NCI-H774 (cell line): Measurements from ENCODE around the gene SYNCRIP.
"Not testable (repeated sequence)": the region's sequence is repeated elsewhere in the genome, so short reads cannot be mapped to it uniquely, and the experiment has no call there.

Experiments
- DNase-seq: peaks from one replicate; lab custom pipeline; 2025; lab: John Stamatoyannopoulos, UW

SYNCRIP gene

GRCh38 chr6:85593438-85594196 is 49.1 kb downstream of the SYNCRIP start, which contains the start of gene SNX14:
SNX14 (minus strand) TSS chr6:85593858; CDS start chr6:85593718, 140 bp downstream.
- DNase-seq, result peak; percentile 98

GRCh38 chr6:85592033-85592432 is 50.7 kb downstream of the SYNCRIP start:
- no peak for DNase-seq

- DNase-seq, result no peak
Observed at GRCh38 chr6:85591207-85591606, 51.5 kb downstream of the SYNCRIP start.

GRCh38 chr6:85585741-85586140 is 56.9 kb downstream of the SYNCRIP start:
- DNase-seq, result no peak

- DNase-seq, result not testable (repeated sequence)
Observed at GRCh38 chr6:85582832-85583231, 59.9 kb downstream of the SYNCRIP start.

GRCh38 chr6:85581572-85581971 is 61.1 kb downstream of the SYNCRIP start:
- no peak for DNase-seq

- DNase-seq, result no peak
Observed at GRCh38 chr6:85580878-85581267, 61.8 kb downstream of the SYNCRIP start.

- no peak for DNase-seq
Observed at GRCh38 chr6:85580118-85580877, 62.4 kb downstream of the SYNCRIP start.

GRCh38 chr6:85579581-85579980 is 63.1 kb downstream of the SYNCRIP start:
- DNase-seq, result no peak

- no peak for DNase-seq
Observed at GRCh38 chr6:85576476-85576875, 66.2 kb downstream of the SYNCRIP start.

GRCh38 chr6:85574932-85575598 is 67.6 kb downstream of the SYNCRIP start:
- no peak for DNase-seq

- no peak for DNase-seq
Observed at GRCh38 chr6:85569323-85569722, 73.4 kb downstream of the SYNCRIP start.

- DNase-seq, result no peak
Observed at GRCh38 chr6:85568411-85568810, 74.3 kb downstream of the SYNCRIP start.

- DNase-seq, result no peak
Observed at GRCh38 chr6:85565736-85566135, 77.0 kb downstream of the SYNCRIP start.

GRCh38 chr6:85564223-85564622 is 78.5 kb downstream of the SYNCRIP start:
- not testable (repeated sequence) for DNase-seq
